D721Med (cell line): ENCODE measurements around the gene VSTM4.

Source experiments
- DNase-seq: peaks from one replicate; pipeline ENCODE4 v3.0.0; 2011; ENCODE audit warnings: low spot score; ENCODE audit not compliant: insufficient read length
- FAIRE-seq: peaks from 2 replicates; lab custom pipeline; 2011; peaks lifted over from hg19 to GRCh38; lab: Jason Lieb, UNC
- CTCF ChIP-seq: IDR thresholded peaks from 2 replicates; pipeline ENCODE4 v1.5.1; 2012; ENCODE audit warnings: mild to moderate bottlenecking, control low read depth; ENCODE audit not compliant: insufficient read depth; ENCODE audit errors: missing control alignments

The VSTM4 gene

GRCh38 chr10:49025347-49025983, 89.9 kb downstream of the VSTM4 start:
- no peak for FAIRE-seq
- no peak for DNase-seq
- TF ChIP-seq CTCF = no peak

- no peak for FAIRE-seq
- no peak for DNase-seq
These were observed 90.8 kb downstream of the VSTM4 start for GRCh38 chr10:49024484-49024883.

GRCh38 chr10:49023752-49024151, 91.6 kb downstream of the VSTM4 start:
- TF ChIP-seq CTCF = no peak
- FAIRE-seq (no peak), DNase-seq (no peak)

More at GRCh38 chr10:49024484-49024883, 90.8 kb downstream of the VSTM4 start:
- TF ChIP-seq CTCF = no peak

- DNase-seq = no peak
- no peak for FAIRE-seq
- TF ChIP-seq CTCF = no peak
These were observed 92.3 kb downstream of the VSTM4 start for GRCh38 chr10:49023071-49023470.

GRCh38 chr10:49021685-49022084, 93.6 kb downstream of the VSTM4 start:
- no peak for FAIRE-seq
- no peak for TF ChIP-seq CTCF
- no peak for DNase-seq

- DNase-seq (no peak), FAIRE-seq (no peak)
- TF ChIP-seq CTCF = no peak
These were observed 99.6 kb downstream of the VSTM4 start for GRCh38 chr10:49015700-49016099.

- no peak for TF ChIP-seq CTCF
- no peak for FAIRE-seq
- no peak for DNase-seq
These were observed 102.7 kb downstream of the VSTM4 start for GRCh38 chr10:49012603-49013002.
